Osteoblast (primary cell): Measurements from ENCODE around the gene PTPRD. TPM values are rescaled to one million over a fixed set of nuclear protein-coding genes. Genes with fewer than 3 reads are reported as not detected.

ENCODE experiments used
- DNase-seq: peaks from one replicate; pipeline ENCODE4 v3.0.0; 2011; ENCODE audit warnings: low spot score, mixed read lengths; ENCODE audit not compliant: insufficient read length; ENCODE audit errors: missing footprints
- H2AFZ ChIP-seq: 2 replicates; pipeline ENCODE4 v1.6.0; 2011; ENCODE audit warnings: mild to moderate bottlenecking, low read length
- H3K27ac ChIP-seq: 2 replicates; pipeline ENCODE4 v1.5.1; 2011; ENCODE audit warnings: mild to moderate bottlenecking, low read depth, low read length, moderate library complexity
- H3K27me3 ChIP-seq: 2 replicates; pipeline ENCODE4 v1.6.0; 2012; ENCODE audit warnings: mild to moderate bottlenecking, control low read depth, inconsistent platforms, low read length, moderate library complexity; ENCODE audit not compliant: insufficient read depth
- H3K36me3 ChIP-seq: 2 replicates; pipeline ENCODE4 v1.5.1; 2011; ENCODE audit warnings: mild to moderate bottlenecking, low read length, control low read depth, moderate library complexity; ENCODE audit not compliant: insufficient read depth
- H3K4me1 ChIP-seq: 2 replicates; pipeline ENCODE4 v1.5.1; 2011; ENCODE audit warnings: mild to moderate bottlenecking, low read length, control low read depth, moderate library complexity; ENCODE audit not compliant: insufficient read depth
- H3K4me2 ChIP-seq: 2 replicates; pipeline ENCODE4 v1.6.0; 2011; ENCODE audit warnings: mild to moderate bottlenecking, low read length; ENCODE audit not compliant: insufficient read depth
- H3K4me3 ChIP-seq: fragments of 200-600 bp; sonication (generic); 3 replicates; pipeline ENCODE4 v1.5.1; 2012; ENCODE audit warnings: mild to moderate bottlenecking, low read length, inconsistent platforms; ENCODE audit not compliant: insufficient read depth
- H3K79me2 ChIP-seq: 2 replicates; pipeline ENCODE4 v1.6.0; 2012; ENCODE audit warnings: mild to moderate bottlenecking, low read length, control low read depth, inconsistent platforms; ENCODE audit not compliant: insufficient read depth
- H3K9me3 ChIP-seq: 2 replicates; pipeline ENCODE4 v1.5.1; 2011; ENCODE audit warnings: low read depth, low read length, control low read depth
- H4K20me1 ChIP-seq: 2 replicates; pipeline ENCODE4 v1.6.0; 2012; ENCODE audit warnings: mild to moderate bottlenecking, low read length, control low read depth; ENCODE audit not compliant: insufficient read depth
- total RNA-seq: library from RNA; depleted of rRNA; stranded (reverse); fragments of >200 nt; gene quantifications from 2 replicates; pipeline ENCODE4 v1.2.3, GENCODE V29; 2012
- TF ChIP-seq, protein P1 (sequence below): IDR thresholded peaks from 2 replicates; pipeline ENCODE4 v1.5.1; 2011; ENCODE audit warnings: mild to moderate bottlenecking, low read depth, low read length, moderate library complexity; ENCODE audit errors: extremely low read depth

Gene PTPRD
- total RNA-seq, 1 donor = 23.9 TPM

DNA sequence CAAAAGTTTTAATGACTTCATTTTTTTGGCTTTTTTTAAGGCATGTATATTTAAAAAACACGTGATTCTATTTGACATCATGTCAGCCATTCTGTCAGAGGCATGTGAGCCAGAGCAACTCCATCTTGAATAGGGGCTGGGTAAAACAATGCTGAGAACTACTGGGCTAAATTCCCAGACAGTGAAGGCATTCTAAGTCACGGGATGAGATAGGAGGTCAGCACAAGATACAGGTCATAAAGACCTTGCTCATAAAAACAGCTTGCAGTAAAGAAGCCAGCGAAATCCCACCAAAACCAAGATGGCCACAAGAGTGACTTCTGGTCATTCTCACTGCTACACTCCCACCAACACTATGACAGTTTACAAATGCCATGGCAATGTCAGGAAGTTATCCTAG, 1812.6 kb downstream of the PTPRD start:
- TF ChIP-seq, protein P1, sequence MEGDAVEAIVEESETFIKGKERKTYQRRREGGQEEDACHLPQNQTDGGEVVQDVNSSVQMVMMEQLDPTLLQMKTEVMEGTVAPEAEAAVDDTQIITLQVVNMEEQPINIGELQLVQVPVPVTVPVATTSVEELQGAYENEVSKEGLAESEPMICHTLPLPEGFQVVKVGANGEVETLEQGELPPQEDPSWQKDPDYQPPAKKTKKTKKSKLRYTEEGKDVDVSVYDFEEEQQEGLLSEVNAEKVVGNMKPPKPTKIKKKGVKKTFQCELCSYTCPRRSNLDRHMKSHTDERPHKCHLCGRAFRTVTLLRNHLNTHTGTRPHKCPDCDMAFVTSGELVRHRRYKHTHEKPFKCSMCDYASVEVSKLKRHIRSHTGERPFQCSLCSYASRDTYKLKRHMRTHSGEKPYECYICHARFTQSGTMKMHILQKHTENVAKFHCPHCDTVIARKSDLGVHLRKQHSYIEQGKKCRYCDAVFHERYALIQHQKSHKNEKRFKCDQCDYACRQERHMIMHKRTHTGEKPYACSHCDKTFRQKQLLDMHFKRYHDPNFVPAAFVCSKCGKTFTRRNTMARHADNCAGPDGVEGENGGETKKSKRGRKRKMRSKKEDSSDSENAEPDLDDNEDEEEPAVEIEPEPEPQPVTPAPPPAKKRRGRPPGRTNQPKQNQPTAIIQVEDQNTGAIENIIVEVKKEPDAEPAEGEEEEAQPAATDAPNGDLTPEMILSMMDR = no peak
- Histone ChIP-seq H3K4me2 (no peak overlapping the region), H3K79me2 (no peaks in the 10 kb centered on the region), H3K27ac (no peak overlapping the region), H4K20me1 (no peaks in the 10 kb centered on the region), H3K9me3 (no peaks in the 10 kb centered on the region), H3K4me3 (no peak overlapping the region), H3K36me3 (no peaks in the 10 kb centered on the region), H3K27me3 (no peaks in the 10 kb centered on the region), H2AFZ (no peak overlapping the region), H3K4me1 (no peaks in the 10 kb centered on the region)
- DNase-seq = no peak

DNA sequence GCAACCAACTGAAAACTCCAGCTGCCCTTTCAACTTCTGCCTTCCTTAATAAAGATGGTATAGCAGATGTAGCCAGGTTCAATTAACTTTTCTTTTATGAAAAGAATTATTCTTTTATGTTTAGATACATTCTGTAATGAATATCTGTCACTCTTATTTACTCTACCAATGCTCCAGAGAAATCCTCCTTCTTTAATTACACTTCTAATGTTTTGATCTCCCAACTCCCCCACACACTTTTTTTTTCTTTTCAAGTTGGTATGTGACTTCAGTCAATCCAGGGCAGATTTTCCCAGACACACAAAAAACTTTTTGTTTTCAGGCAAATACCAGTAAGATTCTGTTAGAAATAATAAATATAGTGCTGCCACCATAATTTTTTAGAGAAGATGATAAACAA, 1813.2 kb downstream of the PTPRD start:
- TF ChIP-seq, protein P1 = no peak
- Histone ChIP-seq H4K20me1 (no peaks in the 10 kb centered on the region), H3K27ac (no peak overlapping the region), H3K36me3 (no peaks in the 10 kb centered on the region), H3K4me1 (no peaks in the 10 kb centered on the region), H3K4me3 (no peak overlapping the region), H3K27me3 (no peaks in the 10 kb centered on the region), H2AFZ (no peak overlapping the region), H3K9me3 (no peaks in the 10 kb centered on the region), H3K4me2 (no peak overlapping the region), H3K79me2 (no peaks in the 10 kb centered on the region)
- no peak for DNase-seq

DNA sequence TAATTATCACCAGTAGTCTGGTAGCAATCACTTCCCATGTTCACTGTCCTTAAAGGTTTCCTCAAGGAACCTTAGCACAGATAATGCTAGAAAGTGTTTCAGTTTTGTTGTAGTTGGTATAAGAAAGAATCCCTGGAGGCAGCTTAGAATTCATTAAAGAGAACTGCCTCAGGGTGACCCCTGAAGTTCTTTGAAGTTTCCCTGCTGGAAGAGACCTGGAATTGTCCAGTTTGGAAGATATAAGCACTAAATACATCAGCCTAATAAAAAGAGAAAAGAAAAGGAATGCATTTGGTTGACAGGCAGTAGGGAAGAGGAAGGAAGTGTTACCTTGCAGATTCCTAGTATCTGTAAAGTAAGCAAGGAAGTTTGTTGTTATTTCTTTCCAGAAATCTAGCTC, 1813.6 kb downstream of the PTPRD start:
- Histone ChIP-seq H3K4me2 (no peak overlapping the region), H3K4me3 (no peak overlapping the region), H3K79me2 (no peaks in the 10 kb centered on the region), H3K4me1 (no peaks in the 10 kb centered on the region), H3K27me3 (no peaks in the 10 kb centered on the region), H2AFZ (no peak overlapping the region), H3K9me3 (no peaks in the 10 kb centered on the region), H4K20me1 (no peaks in the 10 kb centered on the region), H3K36me3 (no peaks in the 10 kb centered on the region), H3K27ac (no peak overlapping the region)
- DNase-seq = no peak
- TF ChIP-seq, protein P1 = no peak

DNA sequence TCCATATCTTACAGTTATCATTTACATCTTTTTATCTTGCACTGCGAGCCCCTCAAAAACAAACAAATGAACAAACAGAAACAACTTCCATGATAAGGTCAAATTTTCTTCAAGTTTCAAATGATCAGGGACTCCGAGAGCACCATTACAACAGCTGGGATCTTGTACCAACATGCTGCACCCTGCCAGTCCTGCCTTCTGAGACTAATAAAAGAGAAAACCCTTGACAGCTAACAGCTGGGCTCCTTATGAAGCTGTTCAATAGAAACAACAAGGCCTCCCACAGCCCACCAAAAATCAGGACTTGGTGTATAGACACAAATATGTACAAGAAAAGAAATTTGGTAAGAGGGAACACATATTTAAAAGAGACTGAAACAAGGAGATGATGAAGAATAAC, 1828.0 kb downstream of the PTPRD start:
- H3K9me3 ChIP-seq = no peaks in the 10 kb centered on the region
- no peak for DNase-seq
- H2AFZ ChIP-seq = peak overlapping the region; percentile 41
- no peaks in the 10 kb centered on the region for H4K20me1 ChIP-seq
- H3K27me3 ChIP-seq = no peaks in the 10 kb centered on the region
- TF ChIP-seq, protein P1 = no peak
- no peaks in the 10 kb centered on the region for H3K4me1 ChIP-seq
- no peak overlapping the region for H3K4me3 ChIP-seq
- no peak overlapping the region for H3K27ac ChIP-seq
- no peaks in the 10 kb centered on the region for H3K79me2 ChIP-seq
- H3K36me3 ChIP-seq = no peaks in the 10 kb centered on the region
- H3K4me2 ChIP-seq = no peak overlapping the region
